ENCODE measurements around the gene CRISPLD2. TPM values are rescaled to one million over a fixed set of nuclear protein-coding genes. Genes with fewer than 3 reads are reported as not detected.

Gene CRISPLD2
- total and polyA plus RNA-seq, 9 of the 15 experiments (the other 6 are each of a cell fraction or from before 2014, with no cell fraction given) = 0.03 to 0.24 (median 0.04) TPM; not detected in 4

GRCh38 chr16:84806256-84806889, 13.4 kb upstream of the CRISPLD2 start (continued):
- TF ChIP-seq CHD7 (IDR thresholded peaks at IDR 0.05; ENCODE audit: low read depth, low read length) (no peak), ZNF717 (CRISPR knock-in tag; IDR thresholded peaks at IDR 0.05) (no peak), BRD9 (IDR thresholded peaks at IDR 0.05; ENCODE audit: low read depth, partially characterized antibody) (no peak), SRSF1 (IDR thresholded peaks at IDR 0.05; ENCODE audit: low read depth, low read length) (no peak), MEIS2 (IDR thresholded peaks at IDR 0.05; ENCODE audit: partially characterized antibody) (no peak), BHLHE40 (IDR thresholded peaks at IDR 0.05; ENCODE audit: low read length) (0 out of 2 replicates have a peak, but pooled peaks have one; percentile 5), ZBTB26 (CRISPR knock-in tag; IDR thresholded peaks at IDR 0.05) (no peak), NFXL1 (CRISPR knock-in tag; IDR thresholded peaks at IDR 0.05) (no peak), ZNF316 (IDR thresholded peaks at IDR 0.05) (0 out of 2 replicates have a peak, but pooled peaks have one; percentile 1), CREB1 (IDR thresholded peaks at IDR 0.05) (no peak), CREB1 (CRISPR knock-in tag; IDR thresholded peaks at IDR 0.05) (no peak), TFAM (CRISPR knock-in tag; conservative IDR thresholded peaks at IDR 0.05) (no peak), C11orf30 (IDR thresholded peaks at IDR 0.05; ENCODE audit: low read depth) (peak; percentile 55; the same call in 1 of the 2 replicates), HDAC6 (IDR thresholded peaks at IDR 0.05; ENCODE audit: low read depth, low read length) (no peak), LCOR (CRISPR knock-in tag; IDR thresholded peaks at IDR 0.05) (no peak), ZNF277 (CRISPR knock-in tag; IDR thresholded peaks at IDR 0.05; ENCODE audit: borderline replicate concordance) (no peak)
